GM23248 (cell line): Measurements from ENCODE around the gene ASXL1.

Experiments used
- EZH2 ChIP-seq: fragments of 200-600 bp; sonication (generic); IDR thresholded peaks from 2 replicates; pipeline ENCODE4 v1.6.1; 2018; ENCODE audit warnings: antibody characterized with exemption, mild to moderate bottlenecking; ENCODE audit not compliant: insufficient read depth, poor library complexity, severe bottlenecking
- EZH2phosphoT487 ChIP-seq: fragments of 200-600 bp; sonication (generic); IDR thresholded peaks from 2 replicates; pipeline ENCODE4 v1.6.1; 2018; ENCODE audit warnings: antibody characterized with exemption, moderate library complexity, mild to moderate bottlenecking, low read depth; ENCODE audit not compliant: insufficient read depth

- no peak for TF ChIP-seq EZH2
- TF ChIP-seq EZH2phosphoT487, result no peak
These were observed 89.3 kb downstream of the ASXL1 start for GRCh38 chr20:32447136-32448027.
